ENCODE measurements around the gene GNB1L. TPM values are rescaled to one million over a fixed set of nuclear protein-coding genes. Genes with fewer than 3 reads are reported as not detected.
A peak's percentile ranks its signal among the peaks of the same experiment; 100 is the strongest.

The GNB1L gene
- total RNA-seq, 1 donor from 2014 or later = 5.0 TPM

DNA sequence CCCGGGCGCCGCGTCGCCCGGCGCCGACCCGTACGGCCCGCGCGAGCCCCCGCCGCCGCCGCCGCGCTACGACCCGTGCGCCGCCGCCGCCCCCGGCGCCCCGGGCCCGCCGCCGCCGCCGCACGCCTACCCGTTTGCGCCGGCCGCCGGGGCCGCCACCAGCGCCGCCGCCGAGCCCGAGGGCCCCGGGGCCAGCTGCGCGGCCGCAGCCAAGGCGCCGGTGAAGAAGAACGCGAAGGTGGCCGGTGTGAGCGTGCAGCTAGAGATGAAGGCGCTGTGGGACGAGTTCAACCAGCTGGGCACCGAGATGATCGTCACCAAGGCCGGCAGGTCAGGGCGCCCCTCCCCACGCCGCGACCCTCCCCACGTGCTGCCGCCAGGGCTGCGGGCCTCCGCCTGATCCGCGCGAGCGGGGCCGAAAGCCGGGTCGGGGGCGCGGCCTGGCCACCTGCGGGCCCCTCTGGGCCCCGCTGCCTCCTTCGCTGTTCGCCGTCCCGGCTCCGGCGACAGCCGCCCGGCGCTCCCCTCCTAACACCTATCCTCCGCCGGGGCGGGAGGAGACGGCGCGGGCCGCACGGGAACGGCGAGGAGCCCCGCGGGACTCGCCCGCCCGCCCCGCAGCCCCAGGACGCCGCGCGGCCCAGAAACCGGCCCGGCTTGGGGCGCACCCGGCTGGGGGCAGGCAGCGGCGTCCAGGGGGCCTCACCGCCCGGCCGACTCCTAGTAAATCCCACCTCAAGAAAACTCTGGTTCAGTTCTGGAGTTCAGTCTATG, 93.5 kb downstream of the GNB1L start:
- Mint-ChIP-seq H3K27me3 (ENCODE audit: unreplicated experiment) (peaks cover 34% of the 10 kb centered on the region), H3K27ac (ENCODE audit: unreplicated experiment) (no peak overlapping the region), H3K4me1 (ENCODE audit: low read depth, unreplicated experiment) (peaks cover 11% of the 10 kb centered on the region), H3K9me3 (ENCODE audit: unreplicated experiment) (peaks cover 9% of the 10 kb centered on the region), H3K36me3 (ENCODE audit: unreplicated experiment) (peaks cover 6% of the 10 kb centered on the region), H3K4me3 (ENCODE audit: unreplicated experiment) (peak overlapping the region; percentile 74)
- TF ChIP-seq, protein P1, sequence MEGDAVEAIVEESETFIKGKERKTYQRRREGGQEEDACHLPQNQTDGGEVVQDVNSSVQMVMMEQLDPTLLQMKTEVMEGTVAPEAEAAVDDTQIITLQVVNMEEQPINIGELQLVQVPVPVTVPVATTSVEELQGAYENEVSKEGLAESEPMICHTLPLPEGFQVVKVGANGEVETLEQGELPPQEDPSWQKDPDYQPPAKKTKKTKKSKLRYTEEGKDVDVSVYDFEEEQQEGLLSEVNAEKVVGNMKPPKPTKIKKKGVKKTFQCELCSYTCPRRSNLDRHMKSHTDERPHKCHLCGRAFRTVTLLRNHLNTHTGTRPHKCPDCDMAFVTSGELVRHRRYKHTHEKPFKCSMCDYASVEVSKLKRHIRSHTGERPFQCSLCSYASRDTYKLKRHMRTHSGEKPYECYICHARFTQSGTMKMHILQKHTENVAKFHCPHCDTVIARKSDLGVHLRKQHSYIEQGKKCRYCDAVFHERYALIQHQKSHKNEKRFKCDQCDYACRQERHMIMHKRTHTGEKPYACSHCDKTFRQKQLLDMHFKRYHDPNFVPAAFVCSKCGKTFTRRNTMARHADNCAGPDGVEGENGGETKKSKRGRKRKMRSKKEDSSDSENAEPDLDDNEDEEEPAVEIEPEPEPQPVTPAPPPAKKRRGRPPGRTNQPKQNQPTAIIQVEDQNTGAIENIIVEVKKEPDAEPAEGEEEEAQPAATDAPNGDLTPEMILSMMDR (IDR thresholded peaks at IDR 0.05; ENCODE audit: partially characterized antibody, unreplicated experiment) = no peak
- no peak for DNase-seq

DNA sequence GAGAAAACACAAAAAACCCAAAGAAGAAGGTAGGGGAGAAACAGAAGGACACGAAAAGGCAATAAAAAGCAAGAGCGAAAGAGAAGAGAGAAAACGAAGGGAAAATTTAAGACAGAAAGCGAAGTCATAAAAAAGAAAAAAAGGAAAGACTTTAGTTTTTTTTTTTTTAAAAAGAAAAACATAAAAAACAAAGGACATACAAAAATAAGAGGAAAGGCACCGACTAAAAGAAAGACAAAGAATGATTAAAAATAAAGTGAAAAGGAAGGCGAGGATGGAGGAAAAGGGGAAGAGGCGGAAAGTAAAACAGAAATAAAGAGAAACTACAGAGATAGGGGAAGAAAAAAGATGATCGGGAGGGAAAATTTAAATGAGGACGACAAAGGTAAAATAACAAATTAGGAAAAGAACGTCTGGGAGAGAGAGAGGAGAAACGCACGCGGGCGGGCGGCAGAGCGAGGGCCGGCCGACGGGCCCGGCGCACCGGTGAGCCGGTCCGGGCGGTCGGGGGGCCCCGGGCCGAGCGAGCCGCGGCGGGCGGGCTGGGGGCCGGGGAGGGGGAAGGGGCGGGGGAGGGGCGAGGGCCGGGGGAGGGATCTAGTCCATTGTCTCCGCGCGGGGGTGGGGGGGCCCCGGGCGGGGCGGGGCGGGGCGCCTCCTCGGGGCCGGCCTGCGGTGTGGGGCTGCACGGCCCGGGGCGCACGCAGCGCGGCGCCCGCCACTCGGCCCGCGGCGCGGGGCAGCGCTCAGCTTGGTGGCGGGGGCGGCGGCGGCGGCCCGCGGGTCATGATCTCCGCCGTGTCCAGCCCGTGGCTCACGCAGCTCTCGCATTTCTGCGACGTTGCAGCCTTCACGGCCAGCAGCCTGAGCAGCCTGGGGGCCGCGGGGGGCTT, 94.4 kb downstream of the GNB1L start, which contains the start of gene TBX1:
Gene TBX1 (plus strand): TSS at position 721 of the 893 bp plus-strand sequence. CDS start 66 bp downstream, at position 787.
- DNase-seq = no peak
- H3K27ac Mint-ChIP-seq (ENCODE audit: unreplicated experiment) = peak within 1 kb of the TSS; percentile 26
- H3K9me3 Mint-ChIP-seq (ENCODE audit: unreplicated experiment) = peaks cover 9% of the 10 kb centered on the region
- TF ChIP-seq, protein P1 (IDR thresholded peaks at IDR 0.05; ENCODE audit: partially characterized antibody, unreplicated experiment) = no peak
- peaks cover 37% of the 10 kb centered on the region for H3K27me3 Mint-ChIP-seq (ENCODE audit: unreplicated experiment)
- H3K36me3 Mint-ChIP-seq (ENCODE audit: unreplicated experiment) = peaks cover 6% of the 10 kb centered on the region
- H3K4me1 Mint-ChIP-seq (ENCODE audit: low read depth, unreplicated experiment) = peaks cover 11% of the 10 kb centered on the region
- H3K4me3 Mint-ChIP-seq (ENCODE audit: unreplicated experiment) = peak within 1 kb of the TSS; percentile 90

DNA sequence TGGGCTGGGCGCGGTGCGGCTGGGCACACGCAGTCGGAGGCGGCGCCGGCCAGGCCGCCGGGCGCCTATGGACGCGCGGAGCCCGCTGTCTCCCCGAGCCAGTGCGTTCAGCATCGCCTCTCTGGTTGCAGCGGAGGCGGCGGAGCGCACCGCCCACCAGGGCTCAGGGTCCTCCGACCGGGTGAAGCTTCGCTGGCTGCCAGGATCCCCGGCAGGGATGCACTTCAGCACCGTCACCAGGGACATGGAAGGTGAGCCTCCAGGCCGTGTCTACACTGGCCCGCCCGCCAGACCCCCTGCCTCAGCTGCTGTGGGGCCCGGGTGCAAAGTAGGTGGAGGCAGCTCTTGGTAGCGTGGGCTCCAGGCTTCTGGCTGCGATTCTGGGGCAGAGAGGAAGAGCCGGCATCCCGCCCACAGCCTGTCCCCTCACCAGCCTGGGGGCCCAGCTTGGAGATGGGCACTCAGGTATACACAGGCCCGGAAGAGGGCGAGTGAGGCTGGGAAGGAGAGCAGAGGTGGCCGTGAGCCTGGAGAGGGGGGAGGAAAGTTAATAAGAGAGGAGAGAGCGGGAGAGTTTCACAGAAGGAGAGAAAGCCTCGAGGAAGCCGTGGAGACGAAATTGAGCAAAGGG, 95.1 kb downstream of the GNB1L start:
- Mint-ChIP-seq H3K27ac (ENCODE audit: unreplicated experiment) (peak overlapping the region; percentile 26), H3K9me3 (ENCODE audit: unreplicated experiment) (peaks cover 9% of the 10 kb centered on the region), H3K27me3 (ENCODE audit: unreplicated experiment) (peaks cover 35% of the 10 kb centered on the region), H3K4me1 (ENCODE audit: low read depth, unreplicated experiment) (peaks cover 11% of the 10 kb centered on the region), H3K36me3 (ENCODE audit: unreplicated experiment) (peaks cover 6% of the 10 kb centered on the region), H3K4me3 (ENCODE audit: unreplicated experiment) (peak overlapping the region; percentile 90)
- TF ChIP-seq, protein P1 (IDR thresholded peaks at IDR 0.05; ENCODE audit: partially characterized antibody, unreplicated experiment) = no peak
- DNase-seq = peak; percentile 68

DNA sequence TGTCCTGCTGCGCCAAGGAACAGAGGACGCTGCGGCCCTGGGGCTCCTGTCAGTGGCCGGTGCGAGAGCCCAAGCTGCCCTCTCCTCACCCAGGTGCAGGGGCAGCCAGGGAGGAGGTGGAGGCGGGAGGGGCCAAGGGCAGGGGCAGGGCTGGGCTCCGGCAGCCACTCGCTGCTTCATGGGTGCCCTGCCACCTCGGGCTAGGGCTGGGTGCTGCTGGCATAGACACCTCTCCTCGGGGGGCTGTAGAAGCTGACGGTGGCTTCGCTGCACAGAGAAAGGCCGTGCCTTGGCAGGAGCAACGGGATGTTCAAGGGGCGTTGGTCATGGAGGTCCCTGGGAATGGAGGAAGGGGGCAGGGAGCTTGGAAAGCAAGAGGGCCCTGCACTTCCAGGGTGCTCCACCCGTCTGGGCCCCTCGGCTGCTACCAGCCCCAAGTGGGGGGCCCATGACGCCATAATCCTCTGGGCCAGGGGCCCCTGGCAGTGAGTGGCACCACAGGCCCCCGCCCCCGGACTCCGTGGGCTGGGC, 95.7 kb downstream of the GNB1L start:
- no peak overlapping the region for H3K27ac Mint-ChIP-seq (ENCODE audit: unreplicated experiment)
- peaks cover 40% of the 10 kb centered on the region for H3K27me3 Mint-ChIP-seq (ENCODE audit: unreplicated experiment)
- peaks cover 13% of the 10 kb centered on the region for H3K4me1 Mint-ChIP-seq (ENCODE audit: low read depth, unreplicated experiment)
- no peak for DNase-seq
- TF ChIP-seq, protein P1 (IDR thresholded peaks at IDR 0.05; ENCODE audit: partially characterized antibody, unreplicated experiment) = no peak
- H3K4me3 Mint-ChIP-seq (ENCODE audit: unreplicated experiment) = no peak overlapping the region
- H3K9me3 Mint-ChIP-seq (ENCODE audit: unreplicated experiment) = peaks cover 10% of the 10 kb centered on the region
- H3K36me3 Mint-ChIP-seq (ENCODE audit: unreplicated experiment) = peaks cover 6% of the 10 kb centered on the region
